Ovary (tissue), 9 donors: Measurements from ENCODE around the gene PCSK9. TPM values are rescaled to one million over a fixed set of nuclear protein-coding genes. Genes with fewer than 3 reads are reported as not detected.

Experiments used
- DNase-seq, 5 donors: peaks; one replicate each; pipeline ENCODE4 v3.0.0-alpha.2; 2019 to 2020
- H3K27ac ChIP-seq, 2 donors: fragments of 200-600 bp; one replicate each; pipeline versions ENCODE4 v1.5.1 to v1.8.0; 2019 to 2022
- H3K27me3 ChIP-seq: fragments of 200-600 bp; one replicate; pipeline ENCODE4 v1.8.0; 2022
- H3K36me3 ChIP-seq: fragments of 200-600 bp; sonication (generic); one replicate; pipeline ENCODE4 v1.5.1; 2019
- H3K4me1 ChIP-seq: one replicate; pipeline ENCODE4 v1.8.1; 2013; ENCODE audit warnings: mild to moderate bottlenecking, moderate library complexity; ENCODE audit not compliant: insufficient read depth
- H3K4me3 ChIP-seq: fragments of 200-600 bp; sonication (generic); one replicate; pipeline ENCODE4 v1.5.1; 2017
- H3K9me3 ChIP-seq, 2 donors: fragments of 200-600 bp in 1 of 2; sonication (generic) in 1 of 2; one replicate each; pipeline versions ENCODE4 v1.5.1 to v1.8.1; 2013 to 2019; ENCODE audit warnings: mild to moderate bottlenecking in 1 of 2, moderate library complexity in 1 of 2
- EP300 ChIP-seq: sonication (generic); formaldehyde crosslinking; IDR thresholded peaks from one replicate; pipeline ENCODE4 v1.6.1; 2017; ENCODE audit warnings: antibody characterized with exemption
- POLR2A ChIP-seq: fragments of 450-650 bp; IDR thresholded peaks from one replicate; pipeline ENCODE4 v1.6.1; 2017; ENCODE audit warnings: antibody characterized with exemption, mild to moderate bottlenecking, moderate library complexity
- WGBS, 3 donors: extraction: QIAGEN DNeasy Blood & Tissue Kit in 1 of 3; methylation state at CpG; one replicate each; pipeline versions ENCODE4 v1.1.5 to v1.1.7; 2013 to 2017; 5-methylcytosine and 5-hydroxymethylcytosine counted together
- intact Hi-C, 4 donors: fragments of 100-400 bp; cut with DNase I; formaldehyde crosslinking; loops; one replicate each; pipeline versions ENCODE4 v1.11.0 to v1.15.1; 2022 to 2023
- polyA plus RNA-seq, 2 donors: library from polyadenylated mRNA; stranded (reverse); fragments of 200-250 nt in 1 of 2; fragments of 350-450 nt in 1 of 2; fragmentation: Illumina TruSeq in 1 of 2; extraction: RNeasy Lipid Tissue Mini Kit (QIAGEN cat#74804) in 1 of 2; gene quantifications; one replicate each; pipeline ENCODE4 v1.2.3, GENCODE V29; 2013 to 2014
- total RNA-seq, 7 donors: library from RNA; depleted of rRNA in 2 of 7; stranded (reverse); fragments of >200 nt in 2 of 7; fragmentation: NEBNext Ultra II Directional in 3 of 7; extraction: Animal tissue kit (Norgen Biotek cat#: 25700) in 3 of 7; gene quantifications; one replicate each; pipeline versions ENCODE4 v1.1.0 to v1.2.4, GENCODE V29; 2016 to 2023
- TF ChIP-seq, protein P1 (sequence below), 3 donors: fragments of 450-650 bp in 2 of 3; fragments of 200-600 bp in 1 of 3; IDR thresholded peaks; one replicate each; pipeline versions ENCODE4 v1.5.1 to v1.8.0; 2016 to 2022; ENCODE audit warnings: antibody characterized with exemption in 3 of 3, mild to moderate bottlenecking in 1 of 3
- donor health status: DM: no; HTN: no; CAD: no; lungs with moderate emphysema.
- donor health status: DM: no; HTN: no; CAD: no.
- donor health status: Bipolar disorder and iron deficiency.
- donor health status: DM: yes; HTN: yes; CAD: no.
- donor health status: DM: no; HTN: no; CAD: no.
- donor health status: DM: yes; HTN: yes; CAD: no.

The PCSK9 gene
- total and polyA plus RNA-seq, 9 donors, result 0.01 to 0.52 (median 0.30) TPM; not detected in 5

GRCh38 chr1:55087439-55087838 lies 48.1 kb downstream of the PCSK9 start:
- no peaks in the 10 kb centered on the region for H3K9me3 ChIP-seq
- WGBS, 3 donors, result 83 to 87% (median 84%) methylated on average over 3 of the region's 3 CpGs
- H3K36me3 ChIP-seq, result no peaks in the 10 kb centered on the region
- intact Hi-C loops, result no loop called here
- no peaks in the 10 kb centered on the region for H3K27me3 ChIP-seq
- H3K4me3 ChIP-seq, result no peak overlapping the region
- no peak for TF ChIP-seq EP300
- TF ChIP-seq, protein P1, sequence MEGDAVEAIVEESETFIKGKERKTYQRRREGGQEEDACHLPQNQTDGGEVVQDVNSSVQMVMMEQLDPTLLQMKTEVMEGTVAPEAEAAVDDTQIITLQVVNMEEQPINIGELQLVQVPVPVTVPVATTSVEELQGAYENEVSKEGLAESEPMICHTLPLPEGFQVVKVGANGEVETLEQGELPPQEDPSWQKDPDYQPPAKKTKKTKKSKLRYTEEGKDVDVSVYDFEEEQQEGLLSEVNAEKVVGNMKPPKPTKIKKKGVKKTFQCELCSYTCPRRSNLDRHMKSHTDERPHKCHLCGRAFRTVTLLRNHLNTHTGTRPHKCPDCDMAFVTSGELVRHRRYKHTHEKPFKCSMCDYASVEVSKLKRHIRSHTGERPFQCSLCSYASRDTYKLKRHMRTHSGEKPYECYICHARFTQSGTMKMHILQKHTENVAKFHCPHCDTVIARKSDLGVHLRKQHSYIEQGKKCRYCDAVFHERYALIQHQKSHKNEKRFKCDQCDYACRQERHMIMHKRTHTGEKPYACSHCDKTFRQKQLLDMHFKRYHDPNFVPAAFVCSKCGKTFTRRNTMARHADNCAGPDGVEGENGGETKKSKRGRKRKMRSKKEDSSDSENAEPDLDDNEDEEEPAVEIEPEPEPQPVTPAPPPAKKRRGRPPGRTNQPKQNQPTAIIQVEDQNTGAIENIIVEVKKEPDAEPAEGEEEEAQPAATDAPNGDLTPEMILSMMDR (IDR thresholded peaks at IDR 0.05), result no peak
- TF ChIP-seq POLR2A, result no peak
- H3K4me1 ChIP-seq, result no peaks in the 10 kb centered on the region
- no peak overlapping the region for H3K27ac ChIP-seq
- DNase-seq, result no peak

DNA sequence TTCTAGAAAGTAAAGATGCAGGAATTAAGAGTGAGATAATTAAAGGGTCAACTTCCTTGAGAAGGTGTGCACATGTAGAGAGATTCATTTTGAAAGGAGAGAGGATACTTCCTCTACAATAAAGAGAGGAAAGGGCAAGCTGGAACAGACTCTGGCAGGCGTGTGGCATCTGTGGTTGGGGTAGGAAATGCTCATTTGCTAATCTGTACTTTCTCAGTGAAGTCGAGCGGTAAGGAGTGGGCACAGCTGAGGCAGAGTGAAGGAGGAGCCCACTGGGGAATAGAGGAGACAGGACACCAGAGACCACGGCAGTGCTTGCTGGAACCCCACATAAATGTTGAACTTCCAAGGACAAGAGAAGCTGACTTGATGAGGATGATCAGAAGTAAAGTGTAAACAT lies 49.1 kb downstream of the PCSK9 start:
- Histone ChIP-seq H3K4me3 (no peak overlapping the region), H3K27ac (no peak overlapping the region), H3K36me3 (no peaks in the 10 kb centered on the region), H3K27me3 (no peaks in the 10 kb centered on the region), H3K4me1 (no peaks in the 10 kb centered on the region), H3K9me3 (no peaks in the 10 kb centered on the region)
- WGBS, 3 donors, result 86 to 91% (median 88%) methylated on average over 4 of the region's 4 CpGs
- TF ChIP-seq POLR2A (no peak), EP300 (no peak)
- TF ChIP-seq, protein P1 (IDR thresholded peaks at IDR 0.05), result no peak
- no peak for DNase-seq
- intact Hi-C loops, result no loop called here

DNA sequence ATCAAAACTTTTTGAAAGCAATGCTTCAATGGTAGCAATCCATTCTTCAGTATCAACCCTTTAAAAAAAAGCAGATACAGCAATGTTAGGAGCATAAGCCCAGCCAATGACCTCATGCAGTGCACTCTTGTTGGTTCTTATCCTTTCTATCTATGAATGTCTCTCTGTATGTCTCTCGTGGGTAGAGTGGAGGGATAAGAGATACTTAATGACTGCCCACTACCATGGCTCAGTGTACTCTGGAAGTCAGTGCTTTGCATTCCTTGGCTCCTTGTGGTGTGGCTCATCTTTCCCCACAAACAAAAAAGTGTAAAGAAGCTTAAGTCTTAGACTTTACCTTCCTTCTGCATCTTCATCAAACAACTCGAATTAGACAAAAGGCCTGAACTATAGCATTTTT lies 50.3 kb downstream of the PCSK9 start:
- no peak for DNase-seq
- TF ChIP-seq POLR2A (no peak), EP300 (no peak)
- TF ChIP-seq, protein P1 (IDR thresholded peaks at IDR 0.05), result no peak
- intact Hi-C loops, result no loop called here
- H3K27me3 ChIP-seq, result no peaks in the 10 kb centered on the region
- no peaks in the 10 kb centered on the region for H3K9me3 ChIP-seq
- no peaks in the 10 kb centered on the region for H3K36me3 ChIP-seq
- 82 to 90% (median 83%) methylated on average over 2 of the region's 2 CpGs for WGBS, 3 donors
- H3K4me1 ChIP-seq, result no peaks in the 10 kb centered on the region
- no peak overlapping the region for H3K27ac ChIP-seq
- H3K4me3 ChIP-seq, result no peak overlapping the region

DNA sequence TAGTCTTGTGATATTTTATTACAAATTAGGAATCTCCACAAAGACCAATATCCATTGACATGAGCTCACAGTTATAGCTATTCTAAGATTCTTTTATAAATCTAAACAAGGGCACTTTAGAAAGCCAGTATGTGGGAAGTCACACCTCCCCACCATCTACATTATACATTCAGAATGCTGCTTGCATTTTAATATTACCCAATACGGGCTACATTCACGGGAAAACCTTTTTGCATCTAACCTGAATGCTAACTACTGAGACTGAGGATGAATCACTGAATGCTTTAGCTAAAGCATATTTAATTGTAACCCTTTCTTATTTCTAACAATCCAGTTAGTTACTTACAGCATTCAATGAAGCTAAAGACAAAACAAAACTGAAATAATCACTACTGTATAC lies 53.1 kb downstream of the PCSK9 start:
- no peak overlapping the region for H3K27ac ChIP-seq
- 94 to 95% (median 94%) methylated on average over 2 of the region's 2 CpGs for WGBS, 3 donors
- no peaks in the 10 kb centered on the region for H3K36me3 ChIP-seq
- H3K27me3 ChIP-seq, result no peaks in the 10 kb centered on the region
- H3K4me3 ChIP-seq, result no peak overlapping the region
- no peaks in the 10 kb centered on the region for H3K9me3 ChIP-seq
- TF ChIP-seq, protein P1 (IDR thresholded peaks at IDR 0.05), result no peak
- no peak for TF ChIP-seq EP300
- no peak for TF ChIP-seq POLR2A
- H3K4me1 ChIP-seq, result no peaks in the 10 kb centered on the region
- no peak for DNase-seq
- intact Hi-C loops, result no loop called here

- intact Hi-C loops, result no loop called here
- Histone ChIP-seq H3K36me3 (no peaks in the 10 kb centered on the region), H3K4me1 (no peaks in the 10 kb centered on the region), H3K4me3 (no peak overlapping the region), H3K27ac (no peak overlapping the region), H3K9me3 (no peaks in the 10 kb centered on the region), H3K27me3 (no peaks in the 10 kb centered on the region)
- 95 to 96% (median 95%) methylated on average over 5 of the region's 5 CpGs for WGBS, 3 donors
- no peak for DNase-seq
- no peak for TF ChIP-seq EP300
- no peak for TF ChIP-seq POLR2A
- TF ChIP-seq, protein P1 (IDR thresholded peaks at IDR 0.05), result no peak
Observed at GRCh38 chr1:55095095-55095494, 55.7 kb downstream of the PCSK9 start.
